OCI-LY3 (cell line): Measurements from ENCODE around the gene PTPRN2.

Experiments
- CTCF ChIP-seq: fragments of 200-600, 300-600 bp; sonication (generic); IDR thresholded peaks from 2 replicates; pipeline ENCODE4 v1.5.1; 2014; ENCODE audit warnings: antibody characterized with exemption, low read length, low read depth
- EZH2phosphoT487 ChIP-seq: fragments of 200-600 bp; shearing (Covaris generic); IDR thresholded peaks from 2 replicates; pipeline ENCODE4 v1.6.1; 2018; ENCODE audit warnings: antibody characterized with exemption, mixed run types, low read depth

GRCh38 chr7:157702311-157703023 is 885.2 kb downstream of the PTPRN2 start:
- TF ChIP-seq CTCF (no peak), EZH2phosphoT487 (no peak)
